HG02970 (cell line): Measurements from ENCODE around the gene PCYT1B.

Source experiments
- ATAC-seq: cut with Tn5 transposase; IDR thresholded peaks from one replicate; pipeline ENCODE4 v1.9.1; 2021; ENCODE audit warnings: mild to moderate bottlenecking, moderate library complexity, moderate number of reproducible peaks; ENCODE audit not compliant: unreplicated experiment, low FRiP score

PCYT1B gene

DNA sequence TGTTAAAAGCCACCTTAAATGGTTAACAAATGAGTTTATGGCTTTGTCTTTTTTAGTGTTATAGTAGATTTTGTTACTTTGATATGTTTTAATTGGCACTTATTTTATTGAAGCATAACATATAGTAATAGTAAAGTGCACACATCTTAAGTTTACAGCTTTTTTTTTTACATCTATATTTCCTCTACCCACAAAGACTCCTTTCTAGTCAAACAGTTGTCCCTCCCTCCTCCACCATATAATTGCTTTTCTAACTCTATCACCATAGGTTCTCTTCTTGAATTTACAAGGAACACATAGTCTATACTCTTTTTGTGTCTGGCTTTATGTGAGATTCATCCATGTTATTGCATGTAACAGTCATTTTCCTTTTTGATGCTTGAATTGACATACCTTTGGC lies 110.6 kb downstream of the PCYT1B start:
- no peak for ATAC-seq

DNA sequence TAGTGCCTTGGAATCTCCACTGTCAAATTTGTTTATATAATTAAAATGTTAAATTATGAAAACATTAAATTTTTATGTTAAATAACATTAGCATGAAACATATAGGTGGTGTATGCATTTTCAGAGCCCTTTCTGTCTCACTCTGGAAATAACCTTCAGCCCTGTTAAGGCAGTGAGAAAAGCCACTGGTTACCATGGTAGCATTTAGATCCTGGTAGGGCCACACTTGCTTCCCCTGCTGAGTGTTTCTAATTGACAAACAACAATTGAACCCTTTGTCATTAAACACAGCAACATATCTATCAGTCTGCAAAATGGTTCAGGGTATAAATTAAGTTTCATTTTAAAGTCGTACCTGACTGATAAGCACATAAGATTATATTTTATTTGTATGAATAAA lies 118.5 kb downstream of the PCYT1B start:
- ATAC-seq = no peak

DNA sequence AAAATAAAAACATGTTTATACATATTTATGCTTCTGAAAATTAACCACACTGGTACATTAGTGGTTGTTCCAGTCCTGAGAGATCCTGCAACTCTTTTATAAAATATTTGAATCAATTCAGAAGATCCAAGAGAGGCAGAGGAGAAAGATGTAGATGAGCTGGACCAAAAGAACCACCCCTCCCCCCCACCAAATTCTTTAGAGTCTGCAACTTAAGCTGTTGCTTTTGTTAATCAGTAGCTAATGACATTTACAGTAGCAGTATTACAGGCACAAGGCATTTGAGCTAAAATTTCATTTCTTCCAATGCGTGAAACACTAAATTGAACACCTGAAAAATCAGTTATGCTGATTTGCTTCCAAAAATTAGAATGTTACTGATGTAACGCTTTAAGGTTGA lies 120.5 kb downstream of the PCYT1B start:
- ATAC-seq = no peak

DNA sequence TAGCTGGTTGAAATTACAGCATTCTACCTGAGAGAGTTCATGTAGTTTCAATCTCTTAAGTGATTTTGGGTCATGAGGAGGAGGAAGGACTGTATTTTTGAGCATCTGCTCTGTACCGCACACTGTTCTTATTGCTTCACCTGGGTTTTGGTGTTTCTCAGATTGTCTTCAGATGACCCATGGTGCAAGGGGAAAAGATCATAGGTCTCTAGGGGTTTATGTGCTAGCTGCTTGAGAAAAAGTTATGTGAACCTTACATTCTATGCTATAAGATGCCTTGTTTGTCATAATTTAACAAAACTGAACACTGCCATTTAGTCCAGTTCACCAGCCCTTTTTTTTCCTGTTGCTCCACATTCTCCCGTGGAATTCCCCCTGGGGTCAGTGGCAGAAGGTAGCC lies 121.7 kb downstream of the PCYT1B start:
- ATAC-seq = no peak

DNA sequence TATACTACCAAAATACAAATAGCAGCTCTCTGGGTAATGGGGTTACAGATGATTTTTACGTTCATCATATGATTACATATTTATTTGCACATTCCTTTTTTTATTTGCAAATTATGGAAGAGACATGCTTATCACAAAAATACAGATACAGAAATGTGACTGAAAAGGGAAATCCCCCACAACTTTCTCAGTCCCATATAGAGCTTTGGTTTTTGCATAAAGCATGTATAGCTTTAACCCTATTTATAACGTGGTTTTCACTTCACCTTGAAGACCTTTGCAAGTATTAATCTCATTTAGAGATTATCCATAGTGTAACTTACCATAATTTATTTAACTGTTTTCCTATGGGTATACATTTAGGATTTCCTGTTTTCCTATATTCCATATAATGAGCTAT lies 126.7 kb downstream of the PCYT1B start:
- no peak for ATAC-seq

DNA sequence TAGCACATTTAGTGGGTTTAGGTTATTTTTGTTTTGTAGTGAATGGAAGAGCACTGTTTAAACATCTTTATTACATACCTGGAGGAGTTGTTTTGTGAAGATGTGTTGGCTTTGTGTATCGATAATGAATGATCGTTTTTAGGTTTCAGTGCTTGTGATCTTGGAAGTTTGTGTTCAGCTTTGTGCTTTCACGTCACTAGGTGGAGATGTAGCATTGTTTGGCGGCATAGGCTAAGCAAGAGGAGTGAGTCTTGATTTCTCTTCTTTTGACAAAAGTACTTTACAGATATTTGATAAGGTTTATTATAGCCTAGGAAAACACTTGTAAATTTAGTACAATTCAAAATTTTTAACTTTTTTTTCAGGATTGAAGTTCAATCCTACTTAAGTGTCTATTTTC lies 131.7 kb downstream of the PCYT1B start:
- no peak for ATAC-seq

DNA sequence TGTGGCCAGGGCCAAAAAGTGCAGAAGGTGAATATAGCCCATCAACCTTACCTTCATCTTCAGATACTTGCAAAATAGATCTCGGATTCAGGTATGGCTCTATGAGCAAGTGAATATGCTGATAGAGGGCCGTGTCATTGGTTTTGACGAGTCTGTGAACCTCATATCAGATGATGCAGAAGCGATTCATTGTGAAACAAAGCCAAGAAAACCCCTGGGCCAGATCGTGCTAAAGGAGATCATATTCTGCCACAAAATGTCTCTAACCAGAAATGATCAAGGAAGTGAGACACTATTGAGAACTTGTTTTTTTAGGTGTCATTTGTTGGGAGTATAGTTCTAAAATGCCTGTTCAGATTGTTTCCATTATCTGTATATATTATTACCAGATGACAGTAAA lies 133.7 kb downstream of the PCYT1B start:
- ATAC-seq = peak; percentile 71

DNA sequence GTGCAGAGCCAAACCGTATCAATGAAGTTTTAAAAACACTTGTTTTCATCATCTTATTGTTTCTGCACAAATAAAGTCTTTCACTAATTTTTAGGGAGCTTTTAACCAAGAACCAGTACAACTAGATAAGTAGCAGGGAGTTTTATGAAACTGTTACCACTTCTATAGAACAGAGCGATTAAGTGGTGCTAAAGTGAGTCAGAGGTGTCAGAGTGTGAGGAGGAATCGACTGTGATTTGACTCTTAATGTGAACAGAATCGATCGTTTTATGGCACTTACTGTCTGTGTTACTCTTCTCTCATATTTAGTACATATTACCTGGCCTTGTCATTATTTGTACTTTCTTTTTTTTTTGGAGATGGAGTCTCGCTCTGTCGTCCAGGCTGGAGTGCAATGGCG lies 138.8 kb downstream of the PCYT1B start:
- no peak for ATAC-seq
